ENCODE results near the gene CDK3.

- TF ChIP-seq ZFP36 (IDR thresholded peaks at IDR 0.05; ENCODE audit: borderline replicate concordance, partially characterized antibody) (no peak), RAD21 (conservative IDR thresholded peaks at IDR 0.05 in 1 of 2, IDR thresholded peaks at IDR 0.05 in 1 of 2) (no peak), EP300 (IDR thresholded peaks at IDR 0.05) (no peak)
- TF ChIP-seq, protein P1, sequence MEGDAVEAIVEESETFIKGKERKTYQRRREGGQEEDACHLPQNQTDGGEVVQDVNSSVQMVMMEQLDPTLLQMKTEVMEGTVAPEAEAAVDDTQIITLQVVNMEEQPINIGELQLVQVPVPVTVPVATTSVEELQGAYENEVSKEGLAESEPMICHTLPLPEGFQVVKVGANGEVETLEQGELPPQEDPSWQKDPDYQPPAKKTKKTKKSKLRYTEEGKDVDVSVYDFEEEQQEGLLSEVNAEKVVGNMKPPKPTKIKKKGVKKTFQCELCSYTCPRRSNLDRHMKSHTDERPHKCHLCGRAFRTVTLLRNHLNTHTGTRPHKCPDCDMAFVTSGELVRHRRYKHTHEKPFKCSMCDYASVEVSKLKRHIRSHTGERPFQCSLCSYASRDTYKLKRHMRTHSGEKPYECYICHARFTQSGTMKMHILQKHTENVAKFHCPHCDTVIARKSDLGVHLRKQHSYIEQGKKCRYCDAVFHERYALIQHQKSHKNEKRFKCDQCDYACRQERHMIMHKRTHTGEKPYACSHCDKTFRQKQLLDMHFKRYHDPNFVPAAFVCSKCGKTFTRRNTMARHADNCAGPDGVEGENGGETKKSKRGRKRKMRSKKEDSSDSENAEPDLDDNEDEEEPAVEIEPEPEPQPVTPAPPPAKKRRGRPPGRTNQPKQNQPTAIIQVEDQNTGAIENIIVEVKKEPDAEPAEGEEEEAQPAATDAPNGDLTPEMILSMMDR (IDR thresholded peaks at IDR 0.05): no peak
Observed at GRCh38 chr17:75996665-75997590, 3.7 kb upstream of the CDK3 start.

All from A549 (cell line).